HCT116 (cell line): ENCODE results near the gene KRT79. TPM values are rescaled to one million over a fixed set of nuclear protein-coding genes. Genes with fewer than 3 reads are reported as not detected.
A peak's percentile ranks its signal among the peaks of the same experiment; 100 is the strongest.

Experiments
- ATAC-seq: fragments of 200-7000 bp; cut with Tn5 transposase; 2 replicates; pipeline ENCODE4 v1.9.1; 2020; ENCODE audit warnings: mild to moderate bottlenecking, moderate library complexity
- BruUV-seq: library from RNA; stranded (reverse); fragments of 400-500 nt; replicated peaks from 2 replicates; lab custom pipeline; 2021; lab: Mats Ljungman, UMichigan
- CTCF ChIA-PET: fragments of 300-600 bp; sonication (Branson Sonifier 250); formaldehyde crosslinking; loops from one replicate; lab custom pipeline; 2021; ENCODE audit warnings: antibody characterized with exemption; lab: Charles Lee
- POLR2A ChIA-PET: fragments of 300-600, 350-600 bp; sonication (Branson Sonifier 250); formaldehyde crosslinking; loops from one replicate; lab custom pipeline; 2021; ENCODE audit warnings: antibody characterized with exemption; lab: Charles Lee
- RAD21 ChIA-PET, 2 experiments: fragments of 300-600 bp; sonication (Branson Sonifier 250); formaldehyde crosslinking; loops; one replicate each; lab custom pipeline; 2023; ENCODE audit warnings: low total read pairs in 2 of 2; ENCODE audit not compliant: uncharacterized antibody in 2 of 2, unreplicated experiment in 2 of 2, low non-redundant PET in 1 of 2; lab: Charles Lee
- DNase-seq: peaks from one replicate; pipeline ENCODE4 v3.0.0-alpha.2; 2010; ENCODE audit warnings: low read depth, low spot score
- H2AFZ ChIP-seq: fragments of 200-600 bp; shearing (Covaris generic), sonication (generic); 2 replicates; pipeline ENCODE4 v1.6.1; 2017; ENCODE audit warnings: low read depth, mixed run types, mixed read lengths, antibody characterized with exemption, low read length; ENCODE audit not compliant: poor library complexity, severe bottlenecking
- H3K27ac ChIP-seq: 2 replicates; pipeline ENCODE4 v1.5.1; 2012; ENCODE audit warnings: low read depth, low read length
- H3K27me3 ChIP-seq: fragments of 200-600 bp; sonication (generic); 2 replicates; pipeline ENCODE4 v1.6.1; 2016; ENCODE audit warnings: mixed run types, low read length, mixed read lengths; ENCODE audit not compliant: insufficient read depth
- H3K36me3 ChIP-seq, 2 experiments: fragments of 200-500 bp in 1 of 2; fragments of 200-600 bp in 1 of 2; sonication (Bioruptor generic) in 1 of 2; sonication (generic) in 1 of 2; 2 replicates each; pipeline versions ENCODE4 v1.5.1 to v1.6.1; 2014 to 2016; ENCODE audit warnings: low read length in 2 of 2, inconsistent platforms in 1 of 2, mixed read lengths in 1 of 2, mixed run types in 1 of 2; ENCODE audit not compliant: insufficient read depth in 2 of 2, control insufficient read depth in 1 of 2
- H3K4me1 ChIP-seq, 2 experiments: fragments of 200-600 bp in 1 of 2; sonication (generic) in 1 of 2; 2 replicates each; pipeline versions ENCODE4 v1.5.1 to v1.6.1; 2012 to 2017; ENCODE audit warnings: low read length in 2 of 2, inconsistent platforms in 1 of 2, mild to moderate bottlenecking in 1 of 2, mixed read lengths in 1 of 2, mixed run types in 1 of 2, moderate library complexity in 1 of 2; ENCODE audit not compliant: insufficient read depth in 2 of 2, control insufficient read depth in 1 of 2
- H3K4me2 ChIP-seq: fragments of 200-600 bp; sonication (generic); 2 replicates; pipeline ENCODE4 v1.6.1; 2017; ENCODE audit warnings: mixed run types, low read length, mixed read lengths
- H3K4me3 ChIP-seq, 2 experiments: fragments of 200-600 bp in 1 of 2; sonication (generic) in 1 of 2; replicated peaks in 1 of 2; 2 replicates each; pipeline ENCODE4 v1.5.1; 2011 to 2016; ENCODE audit warnings: low read length in 2 of 2, control low read depth in 1 of 2, low read depth in 1 of 2, mild to moderate bottlenecking in 1 of 2, mixed read lengths in 1 of 2, mixed run types in 1 of 2
- H3K79me2 ChIP-seq: fragments of 200-600 bp; sonication (generic); 2 replicates; pipeline ENCODE4 v1.6.1; 2017; ENCODE audit warnings: mild to moderate bottlenecking, mixed run types, low read length, moderate library complexity, mixed read lengths; ENCODE audit not compliant: insufficient read depth
- H3K9ac ChIP-seq: fragments of 200-600 bp; sonication (generic); 2 replicates; pipeline ENCODE4 v1.6.1; 2016; ENCODE audit warnings: low read length, mixed read lengths
- H3K9me2 ChIP-seq: fragments of 200-600 bp; sonication (generic), shearing (Covaris generic); 2 replicates; pipeline ENCODE4 v1.6.1; 2017; ENCODE audit warnings: mixed run types, mild to moderate bottlenecking, moderate library complexity; ENCODE audit not compliant: insufficient read depth
- H3K9me3 ChIP-seq, 2 experiments: fragments of 200-500 bp in 1 of 2; fragments of 200-600 bp in 1 of 2; sonication (Bioruptor generic) in 1 of 2; sonication (generic) in 1 of 2; 2 replicates each; pipeline ENCODE4 v1.6.1; 2014 to 2017; ENCODE audit warnings: low read length in 2 of 2, mixed read lengths in 2 of 2, inconsistent platforms in 1 of 2, low read depth in 1 of 2, mild to moderate bottlenecking in 1 of 2, mixed run types in 1 of 2, moderate library complexity in 1 of 2; ENCODE audit not compliant: control insufficient read depth in 1 of 2, insufficient read depth in 1 of 2
- H4K20me1 ChIP-seq: fragments of 200-600 bp; sonication (generic), shearing (Covaris generic); 2 replicates; pipeline ENCODE4 v1.6.1; 2017; ENCODE audit warnings: mixed run types, mild to moderate bottlenecking, moderate library complexity; ENCODE audit not compliant: insufficient read depth
- CEBPB ChIP-seq: IDR thresholded peaks from 2 replicates; pipeline ENCODE4 v1.6.1; 2012; ENCODE audit warnings: low read depth
- ELF1 ChIP-seq: IDR thresholded peaks from 2 replicates; pipeline ENCODE4 v1.6.1; 2012; ENCODE audit warnings: low read depth, borderline replicate concordance
- EZH2 ChIP-seq: fragments of 200-600 bp; sonication (generic); IDR thresholded peaks from 2 replicates; pipeline ENCODE4 v1.6.1; 2017; ENCODE audit warnings: antibody characterized with exemption, mixed run types
- FOSL1 ChIP-seq: IDR thresholded peaks from 2 replicates; pipeline ENCODE4 v1.6.1; 2012; ENCODE audit warnings: low read depth
- POLR2A ChIP-seq: IDR thresholded peaks from 2 replicates; pipeline ENCODE4 v1.7.0; 2011; ENCODE audit warnings: borderline replicate concordance; ENCODE audit not compliant: insufficient read depth, insufficient read length; ENCODE audit errors: extremely low read depth
- RAD21 ChIP-seq: IDR thresholded peaks from 2 replicates; pipeline ENCODE4 v1.6.1; 2012; ENCODE audit warnings: low read depth, mild to moderate bottlenecking
- REST ChIP-seq: IDR thresholded peaks from 2 replicates; pipeline ENCODE4 v1.6.1; 2012; ENCODE audit warnings: low read depth
- SIN3A ChIP-seq: IDR thresholded peaks from 2 replicates; pipeline ENCODE4 v1.6.1; 2012; ENCODE audit warnings: low read depth
- TCF7L2 ChIP-seq: IDR thresholded peaks from 2 replicates; pipeline ENCODE4 v1.7.0; 2011; ENCODE audit warnings: borderline replicate concordance, inconsistent platforms; ENCODE audit not compliant: insufficient read depth, insufficient read length; ENCODE audit errors: extremely low read depth
- ZFX ChIP-seq: fragments of 450-650 bp; IDR thresholded peaks from 2 replicates; pipeline ENCODE4 v1.6.1; 2017
- ZNF274 ChIP-seq: fragments of 200-500 bp; sonication (Bioruptor generic); IDR thresholded peaks from 2 replicates; pipeline ENCODE4 v1.6.1; 2014; ENCODE audit warnings: mild to moderate bottlenecking, low read depth, low read length, inconsistent platforms
- intact Hi-C: fragments of 100-400 bp; cut with micrococcal nuclease; formaldehyde crosslinking; loops from 2 replicates; pipeline ENCODE4 v1.10.0; 2022
- total RNA-seq: library from RNA; stranded (reverse); gene quantifications from one replicate; pipeline ENCODE4 v1.2.1, GENCODE V29; 2021; ENCODE audit not compliant: unreplicated experiment
- TF ChIP-seq, protein P1 (sequence below): IDR thresholded peaks from 2 replicates; pipeline ENCODE4 v1.6.1; 2011; ENCODE audit warnings: mild to moderate bottlenecking, low read length, moderate library complexity; ENCODE audit not compliant: insufficient replicate concordance; ENCODE audit errors: extremely low read depth

KRT79 gene
- total RNA-seq, 1 experiment from 2014 or later, result not detected

- Histone ChIP-seq H4K20me1 (no peaks in the 10 kb centered on the region), H3K36me3 (no peaks in the 10 kb centered on the region), H3K4me1 (peaks cover 34 to 66% of the 10 kb centered on the region in 2 experiments), H2AFZ (peak overlapping the region; percentile 26), H3K4me2 (peak overlapping the region; percentile 84), H3K79me2 (no peaks in the 10 kb centered on the region), H3K9me3 (no peaks in the 10 kb centered on the region), H3K9ac (peak overlapping the region; percentile 44; the same call in 1 of the 2 replicates), H3K9me2 (no peaks in the 10 kb centered on the region), H3K27me3 (no peaks in the 10 kb centered on the region), H3K4me3 (no peak overlapping the region), H3K27ac (peak overlapping the region; percentile 44)
- POLR2A ChIA-PET, result interaction anchor here (1.0 to 4.8 kb wide), 4 partner anchors 26 to 735 kb away, joined by 4 to 40 read pairs (median 6); partner anchors contain the start of gene KRT8
- no TSS peak for BruUV-seq
- TF ChIP-seq CEBPB (no peak), ZNF274 (no peak), RAD21 (no peak), TCF7L2 (no peak)
- CTCF ChIA-PET, result interaction anchor here (0.6 to 8.9 kb wide), 52 partner anchors 8 to 758 kb away, joined by 3 to 140 read pairs (median 5); partner anchors contain the start of gene KRT8
- RAD21 ChIA-PET, result interaction anchor here (0.6 to 3.0 kb wide), 18 partner anchors 8 to 732 kb away, joined by 3 to 19 read pairs (median 6); no protein-coding TSS in a partner anchor
- no peak for DNase-seq
- no peak for ATAC-seq
- intact Hi-C loops, result loop anchor here (1.0 kb wide), 2 partner anchors 295 to 739 kb away; no protein-coding TSS in a partner anchor
These were observed 44.6 kb upstream of the KRT79 start for GRCh38 chr12:52878507-52879393.

DNA sequence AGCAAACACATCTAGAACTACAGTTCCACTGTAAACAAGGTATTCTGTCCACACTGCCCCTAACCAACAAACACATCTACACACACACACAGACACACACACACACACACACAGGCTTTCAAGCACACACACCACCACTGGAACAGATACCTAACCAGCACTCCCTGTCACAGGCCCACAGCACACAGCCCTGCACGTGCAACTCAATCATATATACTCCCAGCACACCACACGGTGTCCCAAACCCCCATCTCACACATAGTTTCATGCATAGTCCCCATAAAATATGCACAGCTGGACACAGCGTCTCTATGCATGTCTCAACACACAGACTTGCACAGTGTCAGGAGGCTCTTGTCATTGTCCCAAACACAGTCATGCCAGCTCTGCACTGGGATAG is 43.1 kb upstream of the KRT79 start:
- POLR2A ChIA-PET, result interaction anchor here (4.8 kb wide), 1 partner anchor 729 kb away, joined by 40 read pairs; no protein-coding TSS in a partner anchor
- no peak overlapping the region for H3K9ac ChIP-seq
- TF ChIP-seq, protein P1, sequence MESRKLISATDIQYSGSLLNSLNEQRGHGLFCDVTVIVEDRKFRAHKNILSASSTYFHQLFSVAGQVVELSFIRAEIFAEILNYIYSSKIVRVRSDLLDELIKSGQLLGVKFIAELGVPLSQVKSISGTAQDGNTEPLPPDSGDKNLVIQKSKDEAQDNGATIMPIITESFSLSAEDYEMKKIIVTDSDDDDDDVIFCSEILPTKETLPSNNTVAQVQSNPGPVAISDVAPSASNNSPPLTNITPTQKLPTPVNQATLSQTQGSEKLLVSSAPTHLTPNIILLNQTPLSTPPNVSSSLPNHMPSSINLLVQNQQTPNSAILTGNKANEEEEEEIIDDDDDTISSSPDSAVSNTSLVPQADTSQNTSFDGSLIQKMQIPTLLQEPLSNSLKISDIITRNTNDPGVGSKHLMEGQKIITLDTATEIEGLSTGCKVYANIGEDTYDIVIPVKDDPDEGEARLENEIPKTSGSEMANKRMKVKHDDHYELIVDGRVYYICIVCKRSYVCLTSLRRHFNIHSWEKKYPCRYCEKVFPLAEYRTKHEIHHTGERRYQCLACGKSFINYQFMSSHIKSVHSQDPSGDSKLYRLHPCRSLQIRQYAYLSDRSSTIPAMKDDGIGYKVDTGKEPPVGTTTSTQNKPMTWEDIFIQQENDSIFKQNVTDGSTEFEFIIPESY, result no peak
- TF ChIP-seq EZH2 (no peak), ZFX (no peak), ZNF274 (no peak), SIN3A (no peak), ELF1 (no peak), POLR2A (no peak), FOSL1 (no peak), REST (no peak), RAD21 (no peak)

More for the DNA sequence above, 43.1 kb upstream of the KRT79 start:
- intact Hi-C loops, result no loop called here
- H3K27me3 ChIP-seq, result no peaks in the 10 kb centered on the region
- H3K4me3 ChIP-seq, result no peak overlapping the region
- H3K9me3 ChIP-seq, result no peaks in the 10 kb centered on the region
- H2AFZ ChIP-seq, result no peak overlapping the region
- ATAC-seq (no peak), DNase-seq (no peak)
- peaks cover 49 to 81% of the 10 kb centered on the region in 2 experiments for H3K4me1 ChIP-seq
- no peaks in the 10 kb centered on the region for H3K36me3 ChIP-seq
- CTCF ChIA-PET, result interaction anchor here (0.9 to 8.9 kb wide), 10 partner anchors 12 to 739 kb away, joined by 3 to 140 read pairs (median 6); no protein-coding TSS in a partner anchor
- H4K20me1 ChIP-seq, result no peaks in the 10 kb centered on the region
- no peak overlapping the region for H3K4me2 ChIP-seq
- no peaks in the 10 kb centered on the region for H3K9me2 ChIP-seq
- no peak overlapping the region; the same call in 1 of the 2 replicates for H3K27ac ChIP-seq
- H3K79me2 ChIP-seq, result no peaks in the 10 kb centered on the region
- RAD21 ChIA-PET, result interaction anchor here (1.1 to 1.2 kb wide), 2 partner anchors 505 kb away, joined by 3 to 4 read pairs; no protein-coding TSS in a partner anchor
- no TSS peak for BruUV-seq
